ELR (cell line): ENCODE data around the gene WDR82.
A peak's percentile ranks its signal among the peaks of the same experiment; 100 is the strongest.

Experiments used
- DNase-seq: peaks from one replicate; pipeline ENCODE4 v3.0.0-alpha.2; 2015; ENCODE audit warnings: low read depth

Gene WDR82

GRCh38 chr3:52256622-52257021 lies 21.8 kb downstream of the WDR82 start:
- DNase-seq: no peak

GRCh38 chr3:52256159-52256558 lies 22.3 kb downstream of the WDR82 start:
- DNase-seq: no peak

- no peak for DNase-seq
Observed at GRCh38 chr3:52254608-52255007, 23.8 kb downstream of the WDR82 start.

GRCh38 chr3:52253314-52254304 lies 24.8 kb downstream of the WDR82 start:
- DNase-seq: peak; percentile 27

- DNase-seq: no peak
Observed at GRCh38 chr3:52250122-52250521, 28.3 kb downstream of the WDR82 start.

- no peak for DNase-seq
Observed at GRCh38 chr3:52249683-52250082, 28.8 kb downstream of the WDR82 start.

GRCh38 chr3:52248816-52249547 lies 29.5 kb downstream of the WDR82 start:
- no peak for DNase-seq

GRCh38 chr3:52248165-52248541 lies 30.3 kb downstream of the WDR82 start:
- DNase-seq: no peak

GRCh38 chr3:52247409-52248164 lies 30.9 kb downstream of the WDR82 start:
- DNase-seq: no peak

GRCh38 chr3:52246728-52247408 lies 31.6 kb downstream of the WDR82 start:
- no peak for DNase-seq

GRCh38 chr3:52246264-52246620 lies 32.2 kb downstream of the WDR82 start:
- DNase-seq: no peak

- DNase-seq: peak; percentile 67
Observed at GRCh38 chr3:52245322-52246263, 32.9 kb downstream of the WDR82 start, which contains the start of gene PPM1M. PPM1M (plus strand) TSS chr3:52245759; CDS start chr3:52245825, 66 bp downstream.

GRCh38 chr3:52243791-52244628 lies 34.4 kb downstream of the WDR82 start:
- DNase-seq: peak; percentile 89

GRCh38 chr3:52242039-52242438 lies 36.4 kb downstream of the WDR82 start:
- no peak for DNase-seq

GRCh38 chr3:52240886-52241370 lies 37.5 kb downstream of the WDR82 start:
- DNase-seq: no peak

- peak; percentile 71 for DNase-seq
Observed at GRCh38 chr3:52240059-52240885, 38.2 kb downstream of the WDR82 start.

GRCh38 chr3:52238761-52239701 lies 39.4 kb downstream of the WDR82 start, which contains the start of gene TWF2:
TWF2 (minus strand) TSS chr3:52239158; CDS start chr3:52239016, 142 bp downstream.
- peak; percentile 83 for DNase-seq
